Ascending aorta (tissue), 2 donors: ENCODE results near the gene ILDR1. TPM values are rescaled to one million over a fixed set of nuclear protein-coding genes. Genes with fewer than 3 reads are reported as not detected.
"Not testable (repeated sequence)": the region's sequence is repeated elsewhere in the genome, so short reads cannot be mapped to it uniquely, and the experiment has no call there.

ENCODE experiments used
- DNase-seq, 2 donors: peaks; one replicate each; pipeline ENCODE4 v3.0.0-alpha.2; 2019; ENCODE audit warnings: low spot score in 2 of 2
- H3K27ac ChIP-seq, 2 donors: fragments of 200-600 bp; sonication (generic); one replicate each; pipeline ENCODE4 v1.5.1; 2016 to 2017; ENCODE audit warnings: mild to moderate bottlenecking in 1 of 2
- H3K27me3 ChIP-seq: fragments of 200-600 bp; sonication (generic); one replicate; pipeline ENCODE4 v1.5.1; 2017
- H3K36me3 ChIP-seq, 2 donors: fragments of 200-600 bp; sonication (generic); one replicate each; pipeline ENCODE4 v1.5.1; 2016
- H3K4me1 ChIP-seq, 2 donors: fragments of 200-600 bp; sonication (generic); one replicate each; pipeline ENCODE4 v1.5.1; 2016 to 2017; ENCODE audit warnings: mild to moderate bottlenecking in 1 of 2
- H3K4me3 ChIP-seq, 2 donors: fragments of 200-600 bp; sonication (generic); one replicate each; pipeline ENCODE4 v1.5.1; 2016 to 2017; ENCODE audit warnings: mild to moderate bottlenecking in 1 of 2
- H3K9me3 ChIP-seq, 2 donors: fragments of 200-600 bp; sonication (generic); one replicate each; pipeline ENCODE4 v1.5.1; 2016
- CTCF ChIP-seq, 3 experiments: fragments of 200-600 bp in 2 of 3; fragments of 450-650 bp in 1 of 3; sonication (generic) in 2 of 3; IDR thresholded peaks; one replicate each; pipeline ENCODE4 v1.5.1; 2016 to 2019; ENCODE audit warnings: antibody characterized with exemption in 3 of 3, mild to moderate bottlenecking in 1 of 3, moderate library complexity in 1 of 3
- intact Hi-C: fragments of 100-400 bp; cut with DNase I; formaldehyde crosslinking; loops from one replicate; pipeline ENCODE4 v1.15.1; 2023
- total RNA-seq: library from RNA; depleted of rRNA; stranded (reverse); fragments of >200 nt; gene quantifications from one replicate; pipeline ENCODE4 v1.1.0, GENCODE V29; 2016

Gene ILDR1
- total RNA-seq, 1 donor from 2014 or later: not detected

GRCh38 chr3:121951291-121951919 is 70.6 kb downstream of the ILDR1 start:
- no peak for TF ChIP-seq CTCF (IDR thresholded peaks at IDR 0.05)
- intact Hi-C loops: no loop called here
- Histone ChIP-seq H3K27me3 (no peaks in the 10 kb centered on the region), H3K4me3 (no peak overlapping the region), H3K27ac (no peak overlapping the region), H3K9me3 (peaks cover 7 to 26% of the 10 kb centered on the region in 2 donors), H3K36me3 (no peaks in the 10 kb centered on the region), H3K4me1 (no peaks in the 10 kb centered on the region)
- DNase-seq: no peak

- no peak overlapping the region for H3K4me3 ChIP-seq
- no peak for DNase-seq
- intact Hi-C loops: no loop called here
- no peaks in the 10 kb centered on the region for H3K4me1 ChIP-seq
- no peak for TF ChIP-seq CTCF (IDR thresholded peaks at IDR 0.05)
- no peak overlapping the region for H3K27ac ChIP-seq
- H3K27me3 ChIP-seq: no peaks in the 10 kb centered on the region
- H3K36me3 ChIP-seq: no peaks in the 10 kb centered on the region
- H3K9me3 ChIP-seq: peaks cover 7 to 25% of the 10 kb centered on the region in 2 donors
These were observed 73.4 kb downstream of the ILDR1 start for GRCh38 chr3:121948641-121949040.

GRCh38 chr3:121943431-121943830 is 78.6 kb downstream of the ILDR1 start:
- no peak for TF ChIP-seq CTCF (IDR thresholded peaks at IDR 0.05)

GRCh38 chr3:121942116-121942786 is 79.8 kb downstream of the ILDR1 start:
- Histone ChIP-seq H3K4me3 (no peak overlapping the region), H3K9me3 (no peaks in the 10 kb centered on the region), H3K27me3 (no peaks in the 10 kb centered on the region), H3K4me1 (no peaks in the 10 kb centered on the region), H3K27ac (no peak overlapping the region), H3K36me3 (no peaks in the 10 kb centered on the region)
- TF ChIP-seq CTCF (IDR thresholded peaks at IDR 0.05): no peak
- DNase-seq: no peak
- intact Hi-C loops: no loop called here

More at GRCh38 chr3:121943431-121943830, 78.6 kb downstream of the ILDR1 start:
- Histone ChIP-seq H3K4me3 (no peak overlapping the region), H3K27me3 (no peaks in the 10 kb centered on the region), H3K4me1 (no peaks in the 10 kb centered on the region), H3K36me3 (no peaks in the 10 kb centered on the region), H3K9me3 (no peaks in the 10 kb centered on the region), H3K27ac (no peak overlapping the region)
- intact Hi-C loops: no loop called here
- no peak for DNase-seq

GRCh38 chr3:121941592-121941991 is 80.5 kb downstream of the ILDR1 start:
- H3K36me3 ChIP-seq: no peaks in the 10 kb centered on the region
- no peaks in the 10 kb centered on the region for H3K4me1 ChIP-seq
- DNase-seq: no peak
- H3K27ac ChIP-seq: no peak overlapping the region
- H3K4me3 ChIP-seq: no peak overlapping the region
- no peaks in the 10 kb centered on the region for H3K9me3 ChIP-seq
- intact Hi-C loops: no loop called here
- H3K27me3 ChIP-seq: no peaks in the 10 kb centered on the region
- TF ChIP-seq CTCF (IDR thresholded peaks at IDR 0.05): no peak

GRCh38 chr3:121938141-121938855 is 83.7 kb downstream of the ILDR1 start:
- H3K4me1 ChIP-seq, H3K9me3 ChIP-seq, H3K27ac ChIP-seq, DNase-seq, H3K4me3 ChIP-seq, H3K36me3 ChIP-seq, intact Hi-C loops, H3K27me3 ChIP-seq: not testable (repeated sequence)
